Epithelial cell of prostate (primary cell): ENCODE results near the gene ATRX.
A peak's percentile ranks its signal among the peaks of the same experiment; 100 is the strongest.
"Not testable (repeated sequence)": the region's sequence is repeated elsewhere in the genome, so short reads cannot be mapped to it uniquely, and the experiment has no call there.

Source experiments
- DNase-seq: peaks from one replicate; pipeline ENCODE4 v3.0.0-alpha.2; 2011; ENCODE audit warnings: low read depth, low spot score
- H3K27ac ChIP-seq: fragments of 450-650 bp; 2 replicates; pipeline ENCODE4 v1.5.1; 2017; ENCODE audit warnings: mild to moderate bottlenecking

Gene ATRX

DNA sequence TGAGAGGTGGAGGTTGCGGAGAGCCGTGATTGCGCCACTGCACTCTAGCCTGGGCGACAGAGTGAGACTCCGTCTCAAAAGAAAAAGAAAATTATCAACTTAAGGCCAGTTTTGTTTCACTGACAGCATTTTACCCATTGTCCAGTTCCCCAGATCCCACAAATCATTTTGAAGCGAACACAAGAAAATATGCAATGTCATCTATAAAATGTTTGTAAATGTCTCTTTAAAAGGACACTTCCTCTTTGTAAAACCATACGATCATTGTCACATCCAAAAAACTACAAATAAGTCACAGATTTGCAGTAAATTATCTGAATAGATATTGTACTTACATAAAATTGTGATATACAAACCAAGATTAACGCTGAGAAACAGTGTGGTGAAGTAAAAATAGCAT, 147.6 kb downstream of the ATRX start:
- no peak for DNase-seq
- H3K27ac ChIP-seq, result no peak overlapping the region

DNA sequence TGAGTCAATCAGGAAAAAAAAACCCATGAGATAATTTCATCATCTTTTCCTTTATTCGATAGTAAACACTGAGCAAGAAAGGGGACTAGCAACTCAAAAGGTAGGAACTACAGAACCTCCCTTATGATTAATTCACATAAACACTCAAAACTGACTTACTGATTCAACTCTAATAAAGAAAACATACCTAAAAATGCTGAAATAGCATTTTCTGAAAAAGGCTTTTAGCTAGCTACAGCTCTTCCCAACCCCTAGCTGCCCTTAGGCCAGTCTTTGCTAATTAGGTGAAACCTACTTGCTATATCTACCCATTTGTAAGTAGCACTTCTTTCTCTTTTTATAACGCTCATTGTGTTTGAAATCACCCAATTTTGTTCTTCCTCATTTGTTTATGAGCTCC, 150.6 kb downstream of the ATRX start:
- H3K27ac ChIP-seq, result no peak overlapping the region

DNA sequence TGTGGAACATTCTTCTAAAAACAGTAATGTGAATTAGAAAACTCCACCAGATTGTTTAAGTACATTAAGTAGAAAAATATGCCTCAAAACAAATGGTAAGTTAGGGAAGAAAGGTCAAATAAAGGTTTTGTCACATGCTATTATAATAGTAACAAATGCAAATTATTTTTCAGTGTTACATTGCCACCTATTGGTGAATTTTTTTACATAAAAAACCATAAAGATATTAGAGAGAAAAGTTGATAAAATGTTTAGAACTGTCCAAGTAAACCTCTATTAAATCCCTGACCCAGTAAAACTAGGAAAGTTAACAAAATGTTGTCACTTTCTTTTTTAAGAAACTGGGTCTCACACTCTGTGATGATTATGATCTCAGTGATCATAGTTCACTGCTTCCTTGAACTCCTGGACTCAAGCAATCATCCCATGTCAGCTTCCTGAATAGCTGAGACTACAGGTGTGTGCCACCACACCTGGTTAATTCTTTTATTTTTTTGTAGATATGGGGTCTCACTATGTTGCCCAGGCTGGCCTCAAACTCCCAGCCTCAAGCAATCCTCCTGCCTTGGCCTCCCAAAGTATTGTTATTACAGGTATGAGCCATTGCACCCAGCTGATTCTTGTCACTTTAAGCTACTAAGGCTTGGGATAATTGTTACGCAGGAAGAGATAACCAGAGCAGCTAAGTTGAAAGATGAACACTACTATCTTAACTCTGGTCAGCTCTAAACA, 157.6 kb downstream of the ATRX start:
- DNase-seq, result no peak
- no peak overlapping the region for H3K27ac ChIP-seq

More for the DNA sequence above, 150.6 kb downstream of the ATRX start:
- DNase-seq, result no peak

DNA sequence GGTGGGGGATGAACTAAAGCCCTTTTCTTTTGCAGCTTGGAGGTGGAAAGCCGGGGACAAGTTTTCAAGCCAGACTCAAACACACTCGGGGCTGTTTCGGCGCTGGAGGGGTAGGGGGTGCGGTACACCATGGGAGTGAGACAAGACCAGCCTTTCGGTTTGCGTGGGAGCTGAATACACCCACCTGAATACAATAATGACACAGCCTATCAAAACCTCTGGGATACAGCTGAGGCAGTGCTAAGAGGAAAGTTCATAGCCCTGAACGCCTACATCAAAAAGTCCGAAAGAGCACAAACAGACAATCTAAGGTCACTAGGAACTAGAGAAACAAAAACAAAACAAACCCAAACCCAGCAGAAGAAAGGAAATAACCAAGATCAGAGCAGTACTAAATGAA, 163.3 kb downstream of the ATRX start:
- no peak for DNase-seq
- H3K27ac ChIP-seq, result no peak overlapping the region

DNA sequence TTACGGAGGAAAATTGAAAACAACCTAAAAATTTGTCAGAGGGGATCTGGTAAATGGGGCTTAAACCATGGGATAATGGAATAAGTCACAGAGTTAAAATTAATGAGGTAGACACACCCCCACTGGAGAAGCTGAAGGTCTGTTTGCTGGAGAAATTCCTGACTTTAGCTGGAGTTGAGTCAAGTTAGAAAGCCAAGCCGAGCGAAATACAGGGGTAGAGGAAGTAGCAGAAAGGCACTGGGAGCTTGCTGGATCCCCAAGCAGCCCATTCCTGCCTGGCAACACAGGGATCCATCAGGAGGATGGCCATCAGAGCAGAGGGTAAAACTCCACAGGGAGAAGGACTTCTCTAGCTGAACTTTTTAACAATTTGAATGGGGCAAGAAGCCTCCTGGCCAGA, 163.8 kb downstream of the ATRX start:
- DNase-seq, result no peak
- H3K27ac ChIP-seq, result no peak overlapping the region

DNA sequence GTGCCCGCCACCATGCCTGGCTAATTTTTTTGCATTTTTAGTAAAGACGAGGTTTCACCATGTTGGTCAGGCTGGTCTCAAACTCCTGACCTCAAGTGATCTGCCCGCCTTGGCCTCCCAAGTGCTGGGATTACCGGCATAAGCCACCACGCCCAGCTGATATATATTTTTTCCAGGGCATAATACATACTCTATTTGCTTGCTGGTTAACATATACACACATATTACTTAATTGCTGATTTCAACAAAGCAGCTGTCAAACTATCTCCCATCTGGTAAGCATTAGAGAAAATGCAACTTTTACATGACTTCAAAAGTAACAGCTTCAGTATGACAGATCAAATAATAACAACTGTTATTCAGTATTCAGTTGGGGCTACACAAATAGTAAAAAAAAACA, 164.6 kb downstream of the ATRX start:
- H3K27ac ChIP-seq, DNase-seq: not testable (repeated sequence)

DNA sequence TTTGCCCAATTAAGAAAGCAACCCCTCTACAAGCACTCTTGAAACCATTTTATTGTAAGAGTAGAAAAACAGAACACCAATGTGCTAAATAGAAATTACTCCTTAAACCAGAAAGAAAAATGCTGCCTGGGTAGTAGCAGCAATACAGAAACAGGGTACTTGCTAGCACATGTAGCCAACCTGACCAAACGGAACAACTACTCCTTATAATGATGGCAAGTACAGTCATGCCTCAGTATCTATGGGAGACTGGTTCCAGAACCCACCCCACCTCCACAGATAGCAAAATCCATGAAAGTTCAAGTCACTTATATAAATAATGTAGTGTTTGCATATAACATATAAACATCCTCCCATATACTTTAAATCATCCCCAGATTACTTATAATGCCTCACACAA, 168.8 kb downstream of the ATRX start:
- peak overlapping the region; percentile 23 for H3K27ac ChIP-seq
- peak; percentile 14 for DNase-seq

DNA sequence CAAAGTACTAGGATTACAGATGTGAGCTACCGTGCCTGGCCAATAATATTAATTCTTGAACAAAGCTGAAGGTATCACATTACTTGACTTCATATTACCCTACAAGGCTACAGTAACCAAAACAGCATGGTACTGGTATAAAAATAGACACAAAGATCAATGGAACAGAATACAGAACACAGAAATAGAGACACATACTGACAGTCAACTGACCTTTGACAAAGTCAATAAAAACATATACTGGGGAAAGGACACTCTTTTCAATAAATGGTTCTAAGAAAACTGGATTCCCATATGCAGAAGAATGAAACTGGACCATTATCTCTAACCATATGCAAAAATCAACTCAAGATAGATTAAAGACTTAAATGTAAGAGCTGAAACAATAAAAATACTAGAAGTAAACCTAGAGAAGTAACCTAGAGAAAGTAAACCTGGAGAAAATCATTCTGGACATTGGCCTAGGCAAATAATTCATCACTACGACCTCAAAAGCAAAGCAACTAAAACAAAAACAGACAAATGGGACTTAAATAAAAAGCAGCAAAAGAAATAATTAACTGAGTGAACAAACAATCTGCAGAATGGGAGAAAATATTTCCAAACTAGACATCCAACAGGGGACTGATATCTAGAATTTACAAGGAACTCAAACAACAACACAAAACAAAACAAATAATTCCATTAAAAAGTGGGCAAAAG, 182.2 kb downstream of the ATRX start:
- H3K27ac ChIP-seq, result no peak overlapping the region
- no peak for DNase-seq

DNA sequence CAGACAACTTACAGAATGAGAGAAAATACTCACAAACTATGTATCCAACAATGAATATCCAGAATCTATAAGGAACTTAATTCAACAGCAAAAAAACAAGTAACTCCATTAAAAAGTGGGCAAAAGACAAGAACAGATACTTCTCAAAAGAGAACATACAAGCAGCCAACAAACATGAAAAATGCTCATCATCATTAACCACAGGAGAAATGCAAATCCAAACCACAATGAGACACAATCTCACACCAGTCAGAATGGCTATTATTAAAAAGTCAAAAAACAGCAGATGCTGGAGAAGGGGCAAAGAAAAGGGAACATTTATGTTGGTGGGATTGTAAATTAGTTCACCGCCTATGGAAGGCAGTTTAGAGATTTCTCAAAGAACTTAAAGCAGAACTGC, 188.5 kb downstream of the ATRX start:
- H3K27ac ChIP-seq, result no peak overlapping the region
- no peak for DNase-seq

DNA sequence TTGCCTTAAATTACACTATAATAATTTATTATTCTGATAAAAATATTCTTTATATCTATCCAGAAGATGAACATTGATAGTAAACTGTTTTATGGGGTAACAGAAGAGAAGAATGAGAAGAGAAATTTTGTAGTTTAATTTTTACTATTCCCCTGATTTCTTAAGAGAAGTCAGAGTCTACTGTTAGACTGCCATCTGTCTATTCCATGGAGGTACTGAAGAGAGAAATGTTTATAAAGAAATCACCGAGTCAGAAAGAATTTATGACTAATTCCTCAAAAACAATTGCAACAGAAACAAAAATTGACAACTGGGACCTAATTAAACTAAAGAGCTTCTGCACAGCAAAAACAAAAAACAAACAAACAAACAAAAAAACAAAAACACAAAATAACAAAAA, 188.9 kb downstream of the ATRX start:
- no peak for DNase-seq
- H3K27ac ChIP-seq, result no peak overlapping the region

DNA sequence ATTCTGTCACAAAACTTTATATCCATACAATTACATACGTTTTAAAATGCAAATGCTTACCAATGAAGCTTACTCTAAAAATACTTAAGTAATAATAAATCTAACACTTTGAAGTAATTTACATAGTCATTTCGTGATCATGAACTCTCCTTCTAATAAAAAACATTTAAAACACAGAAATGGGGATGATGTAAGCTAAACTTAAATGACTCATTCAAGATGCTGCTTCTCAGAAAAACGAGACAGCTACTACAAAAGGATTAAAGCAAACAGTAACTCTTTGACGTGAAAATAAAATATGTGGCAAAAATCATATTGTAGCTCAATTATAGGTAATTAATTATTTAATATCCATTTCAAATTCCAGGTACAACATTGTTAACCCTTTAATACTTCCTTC, 190.2 kb downstream of the ATRX start:
- no peak for DNase-seq
- no peak overlapping the region for H3K27ac ChIP-seq

DNA sequence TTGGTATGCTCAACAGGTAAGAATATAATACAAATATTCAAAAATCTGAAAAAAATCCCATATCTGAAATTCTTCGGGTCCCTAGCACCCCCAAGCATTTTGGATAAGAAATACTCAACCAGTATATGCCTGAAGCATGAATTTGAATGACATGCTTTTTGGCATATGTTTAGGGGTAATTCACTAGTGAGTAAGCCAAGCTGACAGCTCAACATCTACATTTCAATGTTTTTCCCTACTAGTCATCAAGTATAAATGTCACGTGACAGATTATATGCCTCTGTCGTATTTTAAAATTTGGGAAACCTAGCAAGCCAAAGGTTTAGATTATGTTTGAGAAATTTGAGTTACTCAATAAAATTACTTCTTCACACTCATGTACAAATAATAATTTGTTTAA, 213.7 kb downstream of the ATRX start:
- no peak for DNase-seq
- H3K27ac ChIP-seq, result no peak overlapping the region

DNA sequence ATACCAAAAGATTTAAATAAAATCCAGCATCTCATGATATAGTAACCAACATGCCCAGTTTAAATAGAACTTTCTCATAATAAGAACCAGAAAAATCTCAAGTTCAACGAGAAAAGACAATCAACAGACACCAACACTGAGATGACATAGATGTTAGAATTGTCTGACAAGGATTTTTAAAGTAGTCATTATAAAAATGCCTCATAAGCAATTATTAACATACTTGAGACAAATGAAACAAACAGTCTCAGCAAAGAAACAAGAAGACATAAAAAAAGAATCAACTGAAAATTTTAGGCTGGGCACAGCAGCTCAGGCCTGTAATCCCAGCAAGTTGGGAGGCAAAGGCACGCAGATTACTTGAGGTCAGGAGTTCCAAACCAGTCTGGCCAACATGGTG, 220.7 kb downstream of the ATRX start:
- no peak overlapping the region for H3K27ac ChIP-seq
- no peak for DNase-seq

DNA sequence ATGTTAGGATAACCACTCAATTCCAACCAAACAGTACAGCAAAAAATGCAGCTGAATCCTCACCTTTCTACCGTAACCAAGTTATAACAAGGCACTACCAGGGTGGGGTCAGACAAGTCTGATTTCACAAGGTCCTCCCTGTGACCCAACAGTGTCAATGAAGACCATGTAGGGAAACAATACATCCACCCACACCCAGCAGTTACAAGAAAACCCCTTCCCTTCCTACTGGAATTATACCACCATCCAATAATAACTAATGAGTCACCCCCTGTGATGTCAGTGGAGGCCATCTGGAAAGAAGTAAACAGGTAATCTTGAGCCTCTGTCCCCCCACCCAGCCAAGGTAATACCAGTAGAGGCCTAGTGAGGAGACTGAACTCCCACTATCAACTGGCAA, 221.2 kb downstream of the ATRX start:
- H3K27ac ChIP-seq, result no peak overlapping the region
- no peak for DNase-seq

DNA sequence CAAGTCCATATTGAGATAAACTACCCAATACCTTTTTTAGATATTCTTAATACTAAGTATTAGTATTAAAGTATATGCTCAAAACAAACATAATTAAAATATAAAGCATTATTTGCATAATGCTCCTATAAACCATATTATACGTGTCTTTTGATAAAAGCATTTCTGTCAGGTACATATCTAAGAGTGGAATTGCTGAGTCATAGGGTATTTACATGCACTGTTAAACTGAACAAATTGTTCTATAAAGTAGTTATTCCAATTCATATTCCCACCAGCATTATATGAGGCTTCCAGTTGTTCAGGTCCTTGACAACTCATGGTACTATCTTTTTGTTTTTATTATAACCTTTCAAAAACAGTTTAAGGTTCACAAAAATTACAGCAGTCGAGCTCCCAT, 224.6 kb downstream of the ATRX start:
- DNase-seq, result no peak
- H3K27ac ChIP-seq, result no peak overlapping the region

DNA sequence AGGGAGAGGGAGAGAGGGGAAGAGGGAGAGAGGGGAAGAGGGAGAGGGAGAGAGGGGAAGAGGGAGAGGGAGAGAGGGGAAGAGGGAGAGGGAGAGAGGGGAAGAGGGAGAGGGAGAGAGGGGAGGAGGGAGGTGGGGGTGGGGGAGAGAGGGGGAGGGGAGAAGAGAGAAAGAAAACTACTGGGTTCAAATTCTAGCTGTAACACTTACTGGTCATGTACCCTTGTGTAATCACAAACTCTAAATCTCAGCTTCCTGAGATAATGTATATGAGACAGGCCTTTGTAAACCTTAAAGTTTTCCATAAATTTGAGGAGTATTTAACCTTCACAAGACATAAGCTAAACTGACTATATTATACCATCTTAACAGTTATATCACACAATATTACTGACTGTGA, 229.7 kb downstream of the ATRX start:
- DNase-seq, result no peak
- no peak overlapping the region for H3K27ac ChIP-seq

DNA sequence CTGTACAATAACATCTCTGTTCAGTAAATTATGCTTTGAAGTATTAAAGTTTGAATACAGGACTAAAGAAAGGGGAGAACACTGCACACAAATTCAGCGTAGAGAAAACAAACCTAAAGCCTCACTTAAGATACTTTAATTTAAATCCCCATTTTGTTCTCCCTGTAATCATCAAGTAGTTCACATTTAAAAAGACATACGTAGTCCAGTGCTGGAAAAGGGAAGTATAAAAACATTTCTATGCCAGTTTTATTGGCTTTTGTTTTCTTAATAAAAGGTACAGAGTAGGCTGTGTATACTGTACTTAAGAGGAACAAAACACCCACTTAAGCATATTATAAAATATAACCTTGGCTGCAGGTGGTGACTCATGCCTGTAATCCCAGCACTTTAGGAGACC, 237.3 kb downstream of the ATRX start:
- no peak for DNase-seq
- H3K27ac ChIP-seq, result no peak overlapping the region

DNA sequence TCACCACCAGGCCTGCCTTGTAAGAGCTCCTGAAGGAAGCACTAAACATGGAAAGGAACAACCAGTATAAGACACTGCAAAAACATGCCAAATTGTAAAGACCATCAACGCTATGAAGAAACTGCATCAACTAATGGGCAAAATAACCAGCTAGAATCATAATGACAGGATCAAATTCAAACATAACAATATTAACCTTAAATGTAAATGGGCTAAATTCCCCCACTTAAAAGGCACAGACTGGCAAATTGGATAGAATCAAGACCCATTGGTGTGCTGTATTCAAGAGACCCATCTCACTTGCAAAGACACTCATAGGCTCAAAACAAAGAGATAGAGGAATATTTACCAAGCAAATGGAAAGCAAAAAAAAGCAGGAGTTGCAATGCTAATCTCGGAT, 246.2 kb downstream of the ATRX start:
- not testable (repeated sequence) for DNase-seq, H3K27ac ChIP-seq

DNA sequence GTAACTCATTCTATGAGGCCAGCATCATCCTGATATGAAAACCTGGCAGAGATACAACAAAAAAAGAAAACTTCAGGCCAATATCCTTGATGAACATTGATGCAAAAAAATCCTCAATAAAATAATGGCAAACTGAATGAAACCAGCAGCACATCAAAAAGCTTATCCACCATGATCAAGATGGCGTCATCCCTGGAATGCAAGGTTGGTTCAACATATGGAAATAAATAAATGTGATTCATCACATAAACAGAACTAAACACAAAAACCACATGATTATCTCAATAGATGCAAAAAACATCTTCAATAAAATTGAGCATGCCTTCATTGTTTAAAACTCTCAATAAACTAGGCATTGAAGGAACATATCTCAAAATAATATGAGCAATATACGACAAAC, 254.8 kb downstream of the ATRX start:
- not testable (repeated sequence) for DNase-seq, H3K27ac ChIP-seq

DNA sequence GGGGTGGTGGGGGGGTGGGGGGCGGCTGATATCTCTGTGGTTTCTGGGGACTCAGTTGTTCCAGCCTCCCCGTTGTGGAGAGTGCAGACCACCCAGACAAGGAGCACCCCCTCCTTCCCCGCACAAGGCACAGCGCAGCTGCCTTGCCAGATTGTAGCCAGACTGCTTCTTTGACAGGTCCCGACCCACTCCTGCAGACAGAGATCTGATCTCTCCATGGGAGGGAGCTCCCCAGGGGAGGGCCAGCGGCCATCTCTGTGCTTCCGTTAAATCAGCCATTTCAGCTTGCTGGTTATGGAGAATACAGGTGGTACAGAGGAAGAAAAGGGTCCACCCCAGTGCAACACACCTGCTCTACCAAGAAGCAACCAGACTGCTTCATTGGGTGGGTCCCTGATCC, 258.0 kb downstream of the ATRX start:
- DNase-seq, result no peak
- H3K27ac ChIP-seq, result no peak overlapping the region

DNA sequence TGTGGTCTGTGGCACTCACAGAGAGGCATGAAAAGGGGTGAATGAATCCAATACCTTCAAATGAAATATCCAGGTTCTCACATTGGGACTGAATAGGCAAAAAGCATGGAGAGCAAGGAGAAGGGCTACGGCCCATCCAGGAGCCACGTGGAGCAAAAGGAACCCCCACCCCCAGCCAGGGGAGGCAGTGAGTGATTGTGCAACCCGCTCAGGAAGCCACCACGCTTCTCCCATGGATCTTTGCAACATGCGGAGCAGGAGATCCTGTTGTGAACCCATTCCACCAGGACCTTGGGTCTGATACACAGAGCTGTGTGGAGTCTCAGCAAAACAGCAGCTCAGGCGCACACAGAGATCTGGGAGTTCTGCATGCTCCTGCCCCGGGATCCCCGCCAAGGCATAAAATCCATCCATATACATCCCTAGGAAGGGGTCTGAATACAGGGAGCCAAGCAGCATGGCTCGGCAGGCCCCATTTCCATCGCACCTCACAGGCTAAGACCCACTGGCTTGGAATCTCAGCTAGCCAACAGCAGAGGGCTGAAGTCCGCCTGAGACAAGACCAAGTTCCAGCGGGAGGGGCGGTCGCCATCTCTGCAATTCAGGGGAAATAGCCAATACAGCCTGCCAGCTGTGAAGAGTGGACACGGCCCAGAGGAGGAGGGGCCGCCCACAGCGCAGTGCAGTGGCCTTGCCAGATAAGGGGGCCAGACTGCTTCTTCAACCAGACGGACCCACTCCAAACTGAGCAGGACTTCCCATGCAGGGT, 258.6 kb downstream of the ATRX start:
- no peak overlapping the region for H3K27ac ChIP-seq
- no peak for DNase-seq
